ENCODE results near the gene DGKZ. TPM values are rescaled to one million over a fixed set of nuclear protein-coding genes. Genes with fewer than 3 reads are reported as not detected.

The DGKZ gene
- total and polyA plus RNA-seq, 8 donors, result 34.6 to 65.1 (median 40.0) TPM

DNA sequence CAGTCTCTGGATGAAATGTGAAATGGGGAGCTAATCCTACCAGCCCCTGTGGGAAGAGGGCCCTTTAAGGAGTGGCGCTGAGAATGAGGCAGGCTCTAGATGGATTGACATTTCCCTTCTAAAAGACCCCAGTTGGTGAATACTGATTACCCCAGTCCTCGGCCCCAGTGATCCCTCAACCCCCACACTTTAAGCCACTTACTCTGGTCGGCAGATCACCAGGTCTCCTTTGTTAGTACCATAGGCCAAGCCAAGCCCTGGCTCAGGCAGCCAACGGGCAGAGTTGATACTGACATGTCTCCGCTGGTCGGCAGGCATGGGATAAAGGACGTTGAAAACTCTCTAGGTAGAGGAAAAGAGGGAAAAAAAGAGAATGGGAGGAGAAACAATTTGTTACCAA, 70.4 kb downstream of the DGKZ start:
- Histone ChIP-seq H3K36me3 (peaks cover 0 to 78% of the 10 kb centered on the region in 2 donors), H3K9me3 (no peaks in the 10 kb centered on the region), H3K27ac (no peak overlapping the region), H3K27me3 (no peaks in the 10 kb centered on the region), H3K4me3 (no peak overlapping the region), H3K4me1 (no peaks in the 10 kb centered on the region)
- ATAC-seq (no peak), DNase-seq (no peak)
- TF ChIP-seq CTCF (IDR thresholded peaks at IDR 0.05), result no peak
- intact Hi-C loops (cut with DNase I), result no loop called here

DNA sequence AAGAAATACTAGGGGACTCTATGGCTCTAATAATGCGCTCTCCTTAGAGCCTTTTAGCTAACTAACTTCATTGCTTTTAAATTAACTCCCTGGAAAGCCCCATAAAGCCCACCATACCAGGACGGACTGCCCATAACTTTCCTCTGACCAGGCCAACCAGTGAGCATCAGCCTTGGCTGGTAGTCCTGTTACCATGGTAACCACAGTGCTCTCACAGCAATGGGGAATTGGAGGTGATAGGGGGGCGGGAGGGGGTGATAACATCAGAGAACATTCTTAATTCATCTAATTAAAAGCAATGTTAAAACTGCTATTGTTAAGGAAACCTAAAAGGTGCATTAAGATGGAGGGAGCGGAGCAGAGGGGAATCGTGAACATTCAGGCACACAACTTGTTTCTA, 71.5 kb downstream of the DGKZ start:
- H3K4me1 ChIP-seq, result no peaks in the 10 kb centered on the region
- ATAC-seq (no peak), DNase-seq (no peak)
- H3K27me3 ChIP-seq, result no peaks in the 10 kb centered on the region
- no peak overlapping the region for H3K4me3 ChIP-seq
- H3K27ac ChIP-seq, result no peak overlapping the region
- TF ChIP-seq CTCF (IDR thresholded peaks at IDR 0.05), result no peak
- intact Hi-C loops (cut with DNase I), result no loop called here
- H3K36me3 ChIP-seq, result peaks cover 0 to 70% of the 10 kb centered on the region in 2 donors
- H3K9me3 ChIP-seq, result no peaks in the 10 kb centered on the region

GRCh38 chr11:46420513-46420912, 73.2 kb downstream of the DGKZ start:
- ATAC-seq (no peak), DNase-seq (no peak)
- no peaks in the 10 kb centered on the region for H3K27me3 ChIP-seq
- H3K4me1 ChIP-seq, result no peaks in the 10 kb centered on the region
- H3K36me3 ChIP-seq, result peaks cover 0 to 53% of the 10 kb centered on the region in 2 donors
- H3K27ac ChIP-seq, result no peak overlapping the region
- H3K9me3 ChIP-seq, result no peaks in the 10 kb centered on the region
- H3K4me3 ChIP-seq, result no peak overlapping the region
- TF ChIP-seq CTCF (IDR thresholded peaks at IDR 0.05), result no peak
- intact Hi-C loops (cut with DNase I), result no loop called here

DNA sequence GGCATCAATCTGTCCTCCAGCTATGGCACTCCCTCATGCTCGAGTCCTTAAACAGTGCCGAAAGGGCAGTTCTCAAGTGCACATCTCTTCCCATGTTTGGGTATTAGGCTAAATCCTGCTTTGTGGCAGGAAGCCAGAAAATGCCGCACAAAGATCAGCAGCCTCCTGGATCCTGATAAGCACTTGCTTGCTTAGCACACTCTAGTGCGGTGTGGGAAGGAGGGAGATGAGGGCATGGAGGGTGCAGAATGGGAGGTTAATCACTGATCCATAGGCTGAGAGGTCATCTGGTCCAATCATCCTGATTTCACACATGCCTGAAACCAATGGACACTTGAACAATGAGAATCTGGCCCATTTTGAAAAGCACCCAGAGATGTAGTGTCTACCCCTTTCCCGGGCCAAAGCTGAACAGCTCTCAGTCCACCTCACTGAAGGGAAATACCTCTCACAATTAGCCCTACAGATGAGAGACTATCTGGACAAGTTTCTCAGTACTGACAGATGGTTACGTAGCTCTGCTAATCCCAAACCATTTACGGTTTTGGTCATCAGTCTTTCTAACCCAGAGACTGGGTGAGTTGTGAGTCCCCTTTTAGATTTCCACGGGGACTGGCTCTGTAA, 74.1 kb downstream of the DGKZ start:
- TF ChIP-seq CTCF (IDR thresholded peaks at IDR 0.05), result no peak
- intact Hi-C loops (cut with DNase I), result no loop called here
- DNase-seq, result no peak
- Histone ChIP-seq H3K36me3 (peaks cover 0 to 51% of the 10 kb centered on the region in 2 donors), H3K4me1 (no peaks in the 10 kb centered on the region), H3K9me3 (no peaks in the 10 kb centered on the region), H3K4me3 (no peak overlapping the region), H3K27me3 (no peaks in the 10 kb centered on the region), H3K27ac (no peak overlapping the region)
- ATAC-seq, result no peak

DNA sequence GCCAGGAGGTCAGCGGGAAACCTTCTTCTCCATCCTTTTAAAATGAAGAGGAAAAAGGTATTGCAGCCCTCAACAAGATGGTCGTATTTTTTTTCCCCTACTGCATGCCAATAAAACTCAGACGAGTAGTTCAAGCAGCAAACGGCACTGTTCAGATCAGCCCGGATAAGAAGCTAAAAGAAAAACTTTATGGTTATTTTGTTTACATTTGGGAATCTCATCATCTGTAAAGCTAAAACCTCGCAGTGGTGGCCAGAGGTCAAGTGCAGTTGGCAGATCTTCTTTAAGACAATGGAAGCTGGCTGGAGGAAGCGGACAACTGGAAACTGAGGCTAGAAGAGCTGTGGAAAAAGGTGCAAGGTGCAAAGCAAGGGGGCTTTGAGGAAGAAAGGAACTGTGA, 75.3 kb downstream of the DGKZ start:
- Histone ChIP-seq H3K27ac (no peak overlapping the region), H3K9me3 (no peaks in the 10 kb centered on the region), H3K36me3 (peaks cover 0 to 43% of the 10 kb centered on the region in 2 donors), H3K4me3 (no peak overlapping the region), H3K27me3 (no peaks in the 10 kb centered on the region), H3K4me1 (no peaks in the 10 kb centered on the region)
- ATAC-seq (no peak), DNase-seq (no peak)
- TF ChIP-seq CTCF (IDR thresholded peaks at IDR 0.05), result no peak
- intact Hi-C loops (cut with DNase I), result no loop called here

All from left lung (tissue), 10 donors.